OCI-LY3 (cell line): ENCODE data around the gene B3GALT5.

Experiments
- EZH2phosphoT487 ChIP-seq: fragments of 200-600 bp; shearing (Covaris generic); IDR thresholded peaks from 2 replicates; pipeline ENCODE4 v1.6.1; 2018; ENCODE audit warnings: antibody characterized with exemption, mixed run types, low read depth
- TF ChIP-seq, protein P1 (sequence below): fragments of 200-600, 300-600 bp; sonication (generic); IDR thresholded peaks from 2 replicates; pipeline ENCODE4 v1.5.1; 2014; ENCODE audit warnings: antibody characterized with exemption, low read length, low read depth

DNA sequence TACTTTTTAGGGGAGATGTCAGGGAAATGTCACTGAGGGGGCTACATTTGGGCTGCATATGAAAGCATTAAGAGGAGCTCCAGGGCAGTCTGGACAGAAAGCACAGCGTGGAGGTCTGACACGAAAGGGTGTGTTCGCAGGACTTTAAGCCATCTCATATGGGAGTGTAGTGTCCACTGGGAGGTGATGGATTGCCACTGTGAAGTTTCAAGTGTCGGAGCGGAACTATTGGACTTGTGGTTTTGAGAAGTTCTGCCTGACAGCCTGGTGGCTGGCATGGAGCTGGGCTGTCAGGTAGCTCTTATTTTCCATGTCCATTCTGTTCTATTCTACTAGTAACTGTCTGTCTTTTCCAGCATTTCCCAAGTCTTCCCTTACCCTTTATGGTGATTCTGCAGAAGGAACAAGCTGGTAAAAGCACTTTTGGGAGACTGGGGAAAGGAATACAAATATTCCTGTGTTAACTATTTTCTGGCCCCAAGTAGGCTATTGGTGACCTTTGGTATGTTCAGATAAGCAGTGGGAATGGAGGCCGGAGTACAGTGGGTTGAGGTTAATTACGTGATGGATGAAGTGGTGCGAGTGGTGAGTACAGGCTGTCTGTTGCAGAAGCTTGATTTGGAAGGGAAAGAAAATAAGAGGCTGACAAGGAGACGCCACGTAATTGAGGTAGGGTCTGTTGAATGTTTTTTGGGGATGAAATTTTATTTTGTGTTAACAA lies 19.3 kb downstream of the B3GALT5 start:
- TF ChIP-seq, protein P1, sequence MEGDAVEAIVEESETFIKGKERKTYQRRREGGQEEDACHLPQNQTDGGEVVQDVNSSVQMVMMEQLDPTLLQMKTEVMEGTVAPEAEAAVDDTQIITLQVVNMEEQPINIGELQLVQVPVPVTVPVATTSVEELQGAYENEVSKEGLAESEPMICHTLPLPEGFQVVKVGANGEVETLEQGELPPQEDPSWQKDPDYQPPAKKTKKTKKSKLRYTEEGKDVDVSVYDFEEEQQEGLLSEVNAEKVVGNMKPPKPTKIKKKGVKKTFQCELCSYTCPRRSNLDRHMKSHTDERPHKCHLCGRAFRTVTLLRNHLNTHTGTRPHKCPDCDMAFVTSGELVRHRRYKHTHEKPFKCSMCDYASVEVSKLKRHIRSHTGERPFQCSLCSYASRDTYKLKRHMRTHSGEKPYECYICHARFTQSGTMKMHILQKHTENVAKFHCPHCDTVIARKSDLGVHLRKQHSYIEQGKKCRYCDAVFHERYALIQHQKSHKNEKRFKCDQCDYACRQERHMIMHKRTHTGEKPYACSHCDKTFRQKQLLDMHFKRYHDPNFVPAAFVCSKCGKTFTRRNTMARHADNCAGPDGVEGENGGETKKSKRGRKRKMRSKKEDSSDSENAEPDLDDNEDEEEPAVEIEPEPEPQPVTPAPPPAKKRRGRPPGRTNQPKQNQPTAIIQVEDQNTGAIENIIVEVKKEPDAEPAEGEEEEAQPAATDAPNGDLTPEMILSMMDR, result no peak
- no peak for TF ChIP-seq EZH2phosphoT487
